Left cardiac atrium (tissue), 4 donors: ENCODE data around the gene HARBI1. TPM values are rescaled to one million over a fixed set of nuclear protein-coding genes. Genes with fewer than 3 reads are reported as not detected.
A peak's percentile ranks its signal among the peaks of the same experiment; 100 is the strongest.

Experiments used
- ATAC-seq, 2 donors: fragments of 200-7000 bp; cut with Tn5 transposase; one replicate each; pipeline ENCODE4 v1.9.1; 2020; ENCODE audit warnings: mild to moderate bottlenecking in 2 of 2, moderate library complexity in 2 of 2
- DNase-seq: peaks from one replicate; pipeline ENCODE4 v3.0.0-alpha.2; 2020
- intact Hi-C, 2 donors: fragments of 100-400 bp; cut with DNase I; formaldehyde crosslinking; loops; one replicate each; pipeline versions ENCODE4 v1.14.1 to v1.15.1; 2022 to 2023
- total RNA-seq, 2 donors: library from RNA; stranded (reverse); fragmentation: NEBNext Ultra II Directional; extraction: Animal tissue kit (Norgen Biotek cat#: 25700); gene quantifications; one replicate each; pipeline ENCODE4 v1.2.1, GENCODE V29; 2021
- donor health status: DM: no; HTN: yes; CAD: no.
- donor health status: DM: no; HTN: yes; CAD: no; lungs with severe emphysema.
- donor health status: DM: yes; HTN: yes; CAD: no.
- donor health status: Dilated cardiomyopathy.

HARBI1 gene
- total RNA-seq, 2 donors from 2014 or later, result 2.9 to 3.9 TPM

- intact Hi-C loops, result no loop called here
- DNase-seq (no peak), ATAC-seq (no peak)
These were observed 20.5 kb upstream of the HARBI1 start for GRCh38 chr11:46637546-46637945.

- intact Hi-C loops, result no loop called here
- DNase-seq, result no peak
- ATAC-seq, result no peak
These were observed 18.6 kb upstream of the HARBI1 start for GRCh38 chr11:46635557-46636139.

- intact Hi-C loops, result no loop called here
- ATAC-seq, result no peak
- DNase-seq, result no peak
These were observed 16.5 kb upstream of the HARBI1 start for GRCh38 chr11:46633291-46634217.

GRCh38 chr11:46632502-46632901, 15.5 kb upstream of the HARBI1 start:
- intact Hi-C loops, result no loop called here
- DNase-seq, result no peak
- no peak for ATAC-seq

- intact Hi-C loops, result no loop called here
- ATAC-seq, result no peak
- no peak for DNase-seq
These were observed 14.6 kb upstream of the HARBI1 start for GRCh38 chr11:46631676-46632075.

GRCh38 chr11:46630237-46630636, 13.2 kb upstream of the HARBI1 start:
- intact Hi-C loops, result no loop called here
- ATAC-seq (no peak), DNase-seq (no peak)

GRCh38 chr11:46628961-46629360, 11.9 kb upstream of the HARBI1 start:
- ATAC-seq (no peak), DNase-seq (no peak)
- intact Hi-C loops, result loop anchor here in 1 of 2 donors (10.0 kb wide), 1 partner anchor 244 kb away; the partner anchor contains the start of gene MDK

GRCh38 chr11:46625406-46625805, 8.4 kb upstream of the HARBI1 start:
- intact Hi-C loops, result loop anchor here in 1 of 2 donors (10.0 kb wide), 1 partner anchor 241 kb away; the partner anchor contains the start of gene MDK
- ATAC-seq (no peak), DNase-seq (no peak)

- no peak for DNase-seq
- no peak for ATAC-seq
- intact Hi-C loops, result no loop called here
These were observed 1.8 kb upstream of the HARBI1 start for GRCh38 chr11:46618837-46619236.

GRCh38 chr11:46617972-46618314, 916 bp upstream of the HARBI1 start:
- ATAC-seq (no peak), DNase-seq (no peak)
- intact Hi-C loops, result no loop called here

- DNase-seq (no peak), ATAC-seq (no peak)
- intact Hi-C loops, result no loop called here
These were observed 385 bp downstream of the HARBI1 start for GRCh38 chr11:46616551-46617133.

GRCh38 chr11:46615756-46616155, 1.3 kb downstream of the HARBI1 start:
- intact Hi-C loops, result no loop called here
- DNase-seq (no peak), ATAC-seq (no peak)

GRCh38 chr11:46612326-46612725, 4.7 kb downstream of the HARBI1 start:
- no peak for DNase-seq
- intact Hi-C loops, result no loop called here
- ATAC-seq, result no peak

GRCh38 chr11:46611526-46612304, 5.3 kb downstream of the HARBI1 start:
- intact Hi-C loops, result no loop called here
- ATAC-seq (peak; percentile 43 to 50), DNase-seq (no peak)

GRCh38 chr11:46609386-46609785, 7.6 kb downstream of the HARBI1 start:
- DNase-seq, result no peak
- intact Hi-C loops, result no loop called here
- no peak for ATAC-seq

- ATAC-seq (no peak), DNase-seq (no peak)
- intact Hi-C loops, result no loop called here
These were observed 9.5 kb downstream of the HARBI1 start for GRCh38 chr11:46607516-46607915.

- DNase-seq (no peak), ATAC-seq (no peak)
- intact Hi-C loops, result no loop called here
These were observed 12.2 kb downstream of the HARBI1 start for GRCh38 chr11:46604796-46605195.

- DNase-seq, result no peak
- no peak for ATAC-seq
- intact Hi-C loops, result no loop called here
These were observed 13.2 kb downstream of the HARBI1 start for GRCh38 chr11:46603704-46604308.

GRCh38 chr11:46601129-46601528, 15.9 kb downstream of the HARBI1 start:
- DNase-seq (no peak), ATAC-seq (peak in 1 of 2 donors; percentile 57)
- intact Hi-C loops, result no loop called here
